Smooth muscle cell (in vitro differentiated cells): ENCODE data around the gene CCNI. TPM values are rescaled to one million over a fixed set of nuclear protein-coding genes. Genes with fewer than 3 reads are reported as not detected.
A peak's percentile ranks its signal among the peaks of the same experiment; 100 is the strongest.

Experiments used
- DNase-seq: peaks from one replicate; lab custom pipeline; 2025; ENCODE audit not compliant: unreplicated experiment; lab: John Stamatoyannopoulos, UW
- H2AFZ ChIP-seq: fragments of 200-600 bp; sonication (generic); 2 replicates; pipeline ENCODE4 v1.6.0; 2016; ENCODE audit warnings: antibody characterized with exemption, low read depth, mild to moderate bottlenecking
- H3F3A ChIP-seq: fragments of 200-600 bp; sonication (generic); 2 replicates; pipeline ENCODE4 v1.6.0; 2017; ENCODE audit warnings: antibody characterized with exemption, low read depth
- H3K27ac ChIP-seq: fragments of 200-600 bp; sonication (generic); 2 replicates; pipeline ENCODE4 v1.5.1; 2016; ENCODE audit warnings: low read depth, mild to moderate bottlenecking
- H3K27me3 ChIP-seq: fragments of 200-600 bp; sonication (generic); 2 replicates; pipeline ENCODE4 v1.6.1; 2016; ENCODE audit warnings: low read depth, mild to moderate bottlenecking
- H3K36me3 ChIP-seq: fragments of 200-600 bp; sonication (generic); 2 replicates; pipeline ENCODE4 v1.5.1; 2016; ENCODE audit warnings: low read depth
- H3K4me1 ChIP-seq: fragments of 200-600 bp; sonication (generic); 2 replicates; pipeline ENCODE4 v1.5.1; 2016; ENCODE audit warnings: low read depth
- H3K4me2 ChIP-seq: fragments of 200-600 bp; sonication (generic); 2 replicates; pipeline ENCODE4 v1.6.0; 2016; ENCODE audit warnings: mild to moderate bottlenecking
- H3K4me3 ChIP-seq: fragments of 200-600 bp; sonication (generic); 2 replicates; pipeline ENCODE4 v1.5.1; 2016; ENCODE audit warnings: mild to moderate bottlenecking
- H3K79me2 ChIP-seq: fragments of 200-600 bp; sonication (generic); 2 replicates; pipeline ENCODE4 v1.6.0; 2016; ENCODE audit warnings: low read depth, mild to moderate bottlenecking
- H3K9ac ChIP-seq: fragments of 200-600 bp; sonication (generic); 2 replicates; pipeline ENCODE4 v1.6.0; 2016; ENCODE audit warnings: low read depth
- H3K9me3 ChIP-seq: fragments of 200-600 bp; sonication (generic); replicated peaks from 2 replicates; pipeline ENCODE4 v1.5.1; 2016; ENCODE audit warnings: low read depth
- H4K20me1 ChIP-seq: fragments of 200-600 bp; sonication (generic); 2 replicates; pipeline ENCODE4 v1.6.0; 2016; ENCODE audit warnings: low read depth
- WGBS: methylation state at CpG from one replicate; pipeline ENCODE4 v1.1.7; 2016; ENCODE audit warnings: low lambda C conversion rate; 5-methylcytosine and 5-hydroxymethylcytosine counted together
- polyA plus RNA-seq: library from polyadenylated mRNA; unstranded; fragments of >200 nt; fragmentation: Nextera tagmentation; extraction: Ambion mirVana; gene quantifications from 2 replicates; pipeline ENCODE4 v1.2.1, GENCODE V29; 2016
- total RNA-seq: library from RNA; depleted of rRNA; stranded (reverse); fragments of >200 nt; gene quantifications from 2 replicates; pipeline ENCODE4 v1.2.3, GENCODE V29; 2014
- TF ChIP-seq, protein P1 (sequence below): fragments of 200-600 bp; sonication (generic); IDR thresholded peaks from 2 replicates; pipeline ENCODE4 v1.5.1; 2017; ENCODE audit warnings: borderline replicate concordance, mild to moderate bottlenecking, antibody characterized with exemption; ENCODE audit not compliant: insufficient read depth, poor library complexity, severe bottlenecking

The CCNI gene
- total and polyA plus RNA-seq, 2 experiments from 2014 or later = 205 to 222 TPM

DNA sequence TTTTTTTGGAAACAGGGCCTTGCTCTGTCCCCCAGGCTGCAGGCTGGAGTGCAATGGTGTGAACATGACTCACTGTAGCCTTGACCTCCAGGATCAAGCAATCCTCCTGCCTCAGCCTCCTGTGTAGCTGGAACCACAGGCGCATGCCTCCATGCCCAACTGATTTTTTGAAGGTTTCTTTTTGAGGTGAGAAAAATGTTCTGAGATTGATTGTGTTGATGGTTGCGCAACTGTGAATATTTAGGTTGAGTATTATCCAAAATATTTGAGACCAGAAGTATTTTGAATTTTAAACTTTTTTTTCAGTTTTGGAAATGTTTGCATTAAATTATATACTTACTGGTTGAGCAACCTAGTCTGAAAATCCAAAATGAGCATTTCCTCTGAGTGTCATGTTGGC lies 2.6 kb upstream of the CCNI start:
- Histone ChIP-seq H2AFZ (no peak overlapping the region), H4K20me1 (peaks cover 17% of the 10 kb centered on the region), H3K4me2 (no peak overlapping the region), H3K79me2 (peaks cover 44% of the 10 kb centered on the region), H3K27me3 (no peaks in the 10 kb centered on the region), H3F3A (peaks cover 5% of the 10 kb centered on the region), H3K9me3 (no peaks in the 10 kb centered on the region), H3K4me3 (no peak overlapping the region), H3K36me3 (no peaks in the 10 kb centered on the region), H3K4me1 (peaks cover 16% of the 10 kb centered on the region), H3K9ac (no peak overlapping the region), H3K27ac (no peak overlapping the region)
- TF ChIP-seq, protein P1, sequence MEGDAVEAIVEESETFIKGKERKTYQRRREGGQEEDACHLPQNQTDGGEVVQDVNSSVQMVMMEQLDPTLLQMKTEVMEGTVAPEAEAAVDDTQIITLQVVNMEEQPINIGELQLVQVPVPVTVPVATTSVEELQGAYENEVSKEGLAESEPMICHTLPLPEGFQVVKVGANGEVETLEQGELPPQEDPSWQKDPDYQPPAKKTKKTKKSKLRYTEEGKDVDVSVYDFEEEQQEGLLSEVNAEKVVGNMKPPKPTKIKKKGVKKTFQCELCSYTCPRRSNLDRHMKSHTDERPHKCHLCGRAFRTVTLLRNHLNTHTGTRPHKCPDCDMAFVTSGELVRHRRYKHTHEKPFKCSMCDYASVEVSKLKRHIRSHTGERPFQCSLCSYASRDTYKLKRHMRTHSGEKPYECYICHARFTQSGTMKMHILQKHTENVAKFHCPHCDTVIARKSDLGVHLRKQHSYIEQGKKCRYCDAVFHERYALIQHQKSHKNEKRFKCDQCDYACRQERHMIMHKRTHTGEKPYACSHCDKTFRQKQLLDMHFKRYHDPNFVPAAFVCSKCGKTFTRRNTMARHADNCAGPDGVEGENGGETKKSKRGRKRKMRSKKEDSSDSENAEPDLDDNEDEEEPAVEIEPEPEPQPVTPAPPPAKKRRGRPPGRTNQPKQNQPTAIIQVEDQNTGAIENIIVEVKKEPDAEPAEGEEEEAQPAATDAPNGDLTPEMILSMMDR = no peak
- 97% methylated on average over 2 of the region's 2 CpGs for WGBS
- no peak for DNase-seq

DNA sequence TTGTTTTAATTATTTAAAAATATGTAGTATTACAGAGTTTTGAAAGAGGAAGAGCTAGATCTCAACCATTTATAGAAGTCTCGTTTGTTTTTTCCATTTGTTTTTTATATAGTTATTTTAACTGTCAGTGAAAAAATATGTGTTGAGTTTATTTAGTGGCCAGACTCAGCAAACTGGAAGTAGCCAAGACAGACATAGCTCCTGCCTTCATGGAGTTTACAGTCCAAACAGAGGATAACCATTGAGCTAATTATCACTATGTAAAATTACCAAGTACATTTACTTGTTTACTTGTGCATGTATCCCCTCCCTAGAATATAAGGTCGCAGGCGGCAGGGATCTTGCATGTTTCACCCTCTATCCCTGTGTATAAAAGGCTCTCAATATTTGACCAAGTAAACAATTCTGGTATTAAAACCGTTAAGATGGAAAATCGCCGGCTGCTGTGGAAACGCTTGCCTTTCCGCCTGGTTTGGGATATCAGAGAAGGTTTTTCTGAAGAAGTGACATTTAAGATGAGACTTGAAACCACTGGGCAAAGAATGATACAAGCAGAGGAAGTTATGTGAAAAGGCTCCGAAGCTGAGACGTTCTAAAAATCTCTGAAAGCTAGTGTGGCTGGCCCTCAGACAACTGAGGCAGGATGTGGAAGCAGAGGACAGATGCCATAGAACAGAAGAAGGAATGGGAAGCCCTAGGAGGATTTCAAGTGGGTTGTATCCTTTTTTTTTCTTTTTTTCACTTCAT lies 1.3 kb upstream of the CCNI start:
- WGBS = 88% methylated on average over 10 of the region's 10 CpGs
- no peaks in the 10 kb centered on the region for H3K27me3 ChIP-seq
- no peak for DNase-seq
- peak overlapping the region; percentile 100 for H3K9ac ChIP-seq
- H3F3A ChIP-seq = peaks cover 5% of the 10 kb centered on the region
- peaks cover 58% of the 10 kb centered on the region for H3K79me2 ChIP-seq
- H2AFZ ChIP-seq = no peak overlapping the region
- no peaks in the 10 kb centered on the region for H3K36me3 ChIP-seq
- no peaks in the 10 kb centered on the region for H3K9me3 ChIP-seq
- H3K4me2 ChIP-seq = peak overlapping the region; percentile 93
- TF ChIP-seq, protein P1 = no peak
- peak overlapping the region; percentile 100 for H3K27ac ChIP-seq
- peaks cover 31% of the 10 kb centered on the region for H4K20me1 ChIP-seq
- peaks cover 27% of the 10 kb centered on the region for H3K4me1 ChIP-seq
- H3K4me3 ChIP-seq = peak overlapping the region; percentile 99

DNA sequence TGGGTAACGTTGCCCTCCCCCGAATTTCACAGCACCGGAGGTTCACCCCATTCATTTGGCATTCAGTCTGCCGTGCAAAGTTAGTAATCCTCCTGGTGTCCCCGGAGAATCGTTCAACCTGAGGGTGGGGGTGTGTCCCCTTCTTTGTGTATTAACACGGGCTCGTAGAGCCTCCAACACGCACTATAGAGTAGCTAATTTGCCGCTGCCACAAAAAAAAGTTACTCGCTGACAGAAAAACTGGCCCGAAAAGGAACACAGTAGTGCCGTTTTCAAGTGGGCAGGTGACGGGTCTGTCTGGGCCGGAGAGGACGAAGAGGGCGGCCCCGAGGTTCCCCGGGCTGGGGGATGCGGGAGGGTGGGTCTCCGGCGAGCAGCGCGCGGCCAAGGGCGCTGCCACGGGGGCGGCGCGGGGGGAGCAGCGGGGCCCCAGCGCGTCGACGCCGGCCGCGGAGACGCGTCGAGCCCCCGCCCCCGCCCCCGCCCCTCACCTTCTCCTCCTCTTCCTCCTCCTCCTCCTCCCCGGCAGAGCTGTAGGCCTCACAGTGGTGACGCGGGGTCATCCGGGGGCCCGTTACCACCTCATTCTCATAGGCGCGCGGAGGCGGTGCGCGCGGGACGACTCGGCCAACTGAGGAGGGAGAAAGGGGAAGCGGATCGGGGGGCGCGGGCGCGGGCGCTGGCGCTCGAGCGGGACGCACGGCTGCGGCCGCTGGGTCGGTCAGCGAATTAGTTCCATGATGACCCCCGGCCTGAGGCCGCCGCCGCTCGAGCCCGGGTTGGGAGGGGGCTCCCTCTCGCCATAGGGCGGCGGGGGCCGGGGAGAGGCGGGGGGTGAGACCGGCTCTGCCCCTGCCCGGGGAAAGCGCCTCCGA lies 571 bp downstream of the CCNI start:
- TF ChIP-seq, protein P1 = no peak
- peak; percentile 46 for DNase-seq
- Histone ChIP-seq H4K20me1 (peaks cover 49% of the 10 kb centered on the region), H3K4me3 (peak overlapping the region; percentile 99), H3K4me2 (peak overlapping the region; percentile 93), H3K27ac (peak overlapping the region; percentile 100), H2AFZ (no peak overlapping the region), H3K9ac (peak overlapping the region; percentile 100), H3K36me3 (no peaks in the 10 kb centered on the region), H3F3A (peaks cover 5% of the 10 kb centered on the region), H3K9me3 (no peaks in the 10 kb centered on the region), H3K27me3 (no peaks in the 10 kb centered on the region), H3K79me2 (peaks cover 76% of the 10 kb centered on the region), H3K4me1 (peaks cover 39% of the 10 kb centered on the region)
- WGBS = 1% methylated on average over 34 of the region's 89 CpGs
